Measurements from ENCODE around the gene NPAS1. TPM values are rescaled to one million over a fixed set of nuclear protein-coding genes. Genes with fewer than 3 reads are reported as not detected.
"Not testable (repeated sequence)": the region's sequence is repeated elsewhere in the genome, so short reads cannot be mapped to it uniquely, and the experiment has no call there.

Gene NPAS1
- total RNA-seq, 1 experiment from 2014 or later, result not detected

GRCh38 chr19:47075941-47076340, 56.3 kb downstream of the NPAS1 start:
- DNase-seq (ENCODE audit: low read depth), result no peak

DNA sequence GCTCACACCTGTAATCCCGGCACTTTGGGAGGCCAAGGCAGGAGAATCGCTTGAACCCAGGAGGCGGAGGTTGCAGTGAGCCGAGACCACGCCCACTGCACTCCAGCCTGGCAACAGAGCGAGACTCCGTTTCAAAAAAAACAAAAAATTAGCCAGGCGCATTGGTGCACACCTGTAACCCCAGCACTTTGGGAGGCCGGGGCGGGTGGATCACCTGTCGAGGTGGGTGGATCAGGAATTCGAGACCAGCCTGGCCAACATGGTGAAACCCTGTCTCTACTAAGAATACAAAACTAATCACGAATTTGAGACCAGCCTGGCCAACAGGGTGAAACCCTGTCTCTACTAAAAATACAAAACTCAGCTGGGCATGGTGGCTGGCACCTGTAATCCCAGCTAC, 58.7 kb downstream of the NPAS1 start:
- DNase-seq (ENCODE audit: low read depth), result not testable (repeated sequence)

GRCh38 chr19:47081095-47081494, 61.5 kb downstream of the NPAS1 start:
- DNase-seq (ENCODE audit: low read depth), result no peak

DNA sequence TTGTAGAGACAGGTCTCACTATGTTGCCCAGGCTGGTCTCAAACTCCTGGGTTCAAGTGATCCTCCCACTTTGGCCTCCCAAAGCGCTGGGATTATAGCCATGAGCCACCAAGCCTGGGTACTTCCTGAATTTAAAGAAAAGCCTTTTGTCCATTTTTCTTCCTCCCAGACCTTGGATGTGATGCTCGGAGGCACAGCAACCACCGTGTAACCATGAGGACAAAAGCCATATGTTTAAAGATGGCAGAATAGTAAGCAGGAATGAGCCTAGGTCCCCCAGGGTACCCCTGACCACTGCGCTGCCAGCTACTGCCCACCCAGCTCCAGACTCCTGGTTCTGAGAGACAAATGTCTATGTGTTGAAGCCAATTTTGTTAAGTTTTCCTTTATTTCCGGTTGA, 62.9 kb downstream of the NPAS1 start:
- no peak for DNase-seq (ENCODE audit: low read depth)

- no peak for DNase-seq (ENCODE audit: low read depth)
Observed at GRCh38 chr19:47084879-47085439, 65.3 kb downstream of the NPAS1 start.

DNA sequence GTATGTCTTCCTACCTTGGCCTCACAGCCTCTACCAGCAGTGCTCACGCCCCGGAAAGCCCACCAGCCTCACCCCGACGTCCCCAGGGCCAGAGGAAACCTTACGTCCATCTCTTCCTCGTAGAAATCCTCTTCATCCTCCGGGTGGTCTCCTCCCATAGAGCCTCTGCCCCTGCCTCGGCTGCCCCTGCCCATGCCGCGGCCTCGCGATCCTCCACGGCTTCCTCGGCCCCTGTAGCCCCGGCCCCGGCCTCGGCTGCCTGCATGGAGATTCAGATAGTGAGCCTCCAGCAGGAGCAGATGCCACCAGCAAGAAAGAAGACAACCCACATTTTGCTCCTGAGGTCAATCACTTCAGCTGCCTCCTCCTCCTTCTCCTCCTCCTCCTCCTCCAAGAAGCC, 66.6 kb downstream of the NPAS1 start:
- no peak for DNase-seq (ENCODE audit: low read depth)

DNA sequence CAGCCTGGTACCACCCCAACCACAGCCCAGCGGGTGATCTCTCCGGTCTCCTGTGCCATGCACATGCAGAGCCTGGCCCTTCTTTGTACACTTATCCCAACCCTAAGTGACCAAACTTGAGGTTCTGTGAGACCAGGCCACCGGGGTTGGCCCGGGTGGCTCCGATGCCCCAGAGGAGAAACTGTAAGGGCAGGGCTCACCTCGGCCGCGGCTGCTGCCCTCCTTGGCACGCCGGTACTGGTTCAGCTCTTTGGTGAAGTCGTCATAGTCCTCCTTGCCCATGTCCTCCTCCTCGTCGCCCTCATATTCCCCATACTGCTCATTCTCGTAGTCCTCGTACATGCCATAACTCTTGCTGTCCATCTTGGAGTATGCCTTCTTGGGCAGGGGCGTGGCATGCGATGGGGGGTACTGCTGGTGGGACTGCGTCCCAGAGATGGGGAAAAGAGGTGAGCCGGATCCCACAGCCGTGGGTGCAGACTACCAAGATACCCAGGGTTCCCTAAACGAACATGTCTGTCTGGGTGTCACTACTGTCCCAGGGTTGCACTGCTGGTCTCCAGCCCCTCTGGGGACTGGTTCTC, 70.2 kb downstream of the NPAS1 start:
- no peak for DNase-seq (ENCODE audit: low read depth)

DNA sequence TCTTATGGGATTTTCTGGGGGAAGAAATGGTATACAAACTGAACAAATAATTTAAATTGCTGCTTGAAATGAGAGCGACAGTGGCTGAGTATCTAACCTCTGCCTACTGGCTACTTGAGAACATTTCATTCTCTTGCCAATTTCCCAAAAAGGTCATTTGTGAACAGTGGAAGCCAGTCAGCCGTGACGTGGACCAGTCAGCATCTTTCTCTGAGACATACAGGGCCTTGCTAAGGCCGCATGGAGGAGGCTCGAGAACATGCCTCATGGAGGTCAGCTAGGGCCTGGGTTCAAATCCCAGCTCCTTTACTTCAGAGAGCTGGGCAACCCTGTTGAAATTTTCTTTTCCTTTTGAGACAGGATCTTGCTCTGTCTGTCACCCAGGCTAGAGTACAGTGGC, 73.6 kb downstream of the NPAS1 start:
- DNase-seq (ENCODE audit: low read depth), result no peak

- DNase-seq (ENCODE audit: low read depth), result no peak
Observed at GRCh38 chr19:47093841-47094240, 74.2 kb downstream of the NPAS1 start.

- no peak for DNase-seq (ENCODE audit: low read depth)
Observed at GRCh38 chr19:47094557-47095475, 75.2 kb downstream of the NPAS1 start.

Other genes starting within 250 kb of the NPAS1 start
- gene SLC1A5, start 231.2 kb upstream of the NPAS1 start, total RNA-seq (2014; rRNA removed; shearing (Covaris generic)), result 215 and 227 TPM in 2 replicates
- gene AP2S1, start 169.0 kb upstream of the NPAS1 start, total RNA-seq (2014; rRNA removed; shearing (Covaris generic)), result 874 and 885 TPM in 2 replicates
- 18.8 and 23.3 TPM in 2 replicates for gene ARHGAP35, start 158.8 kb upstream of the NPAS1 start, total RNA-seq (2014; rRNA removed; shearing (Covaris generic))
- 62.1 and 69.4 TPM in 2 replicates for gene TMEM160, start 28.8 kb downstream of the NPAS1 start, total RNA-seq (2014; rRNA removed; shearing (Covaris generic))
- 17.6 and 17.8 TPM in 2 replicates for gene ZC3H4, start 93.9 kb downstream of the NPAS1 start, total RNA-seq (2014; rRNA removed; shearing (Covaris generic))
- 181 and 200 TPM in 2 replicates for gene SAE1, start 111.0 kb downstream of the NPAS1 start, total RNA-seq (2014; rRNA removed; shearing (Covaris generic))
- 36.6 and 43.9 TPM in 2 replicates for gene BBC3, start 211.4 kb downstream of the NPAS1 start, total RNA-seq (2014; rRNA removed; shearing (Covaris generic))
- gene CCDC9, start 236.7 kb downstream of the NPAS1 start, total RNA-seq (2014; rRNA removed; shearing (Covaris generic)), result 3.6 and 3.8 TPM in 2 replicates

All from HT1080 (cell line).